ENCODE measurements around the gene MCF2L.

- TF ChIP-seq CSDC2 (CRISPR knock-in tag; IDR thresholded peaks at IDR 0.05) (no peak), CREB5 (CRISPR knock-in tag; IDR thresholded peaks at IDR 0.05; ENCODE audit: low read depth) (no peak), BACH2 (CRISPR knock-in tag; IDR thresholded peaks at IDR 0.05; ENCODE audit: borderline replicate concordance) (no peak), PPARA (CRISPR knock-in tag; IDR thresholded peaks at IDR 0.05; ENCODE audit: borderline replicate concordance) (no peak), TSHZ2 (CRISPR knock-in tag; IDR thresholded peaks at IDR 0.05) (no peak), ZFP3 (CRISPR knock-in tag; IDR thresholded peaks at IDR 0.05) (no peak)
Measured at GRCh38 chr13:112968910-112969691, at the start of gene MCF2L.
